Cardiac fibroblast (primary cell): Measurements from ENCODE around the gene LRRFIP2.

Source experiments
- DNase-seq, 2 donors: peaks; one replicate each; pipeline versions ENCODE4 v3.0.0 to v3.0.0-alpha.2; 2010; ENCODE audit warnings: low read depth in 2 of 2
- H3K4me3 ChIP-seq, 2 donors: replicated peaks in 1 of 2; 1 replicate in 1 of 2; 2 replicates in 1 of 2; pipeline ENCODE4 v1.5.1; 2011; ENCODE audit warnings: low read depth in 2 of 2, low read length in 2 of 2, mild to moderate bottlenecking in 2 of 2, moderate library complexity in 1 of 2
- CTCF ChIP-seq: IDR thresholded peaks from one replicate; pipeline ENCODE4 v1.5.1; 2011; ENCODE audit warnings: low read depth, mild to moderate bottlenecking, low read length, inconsistent platforms

Gene LRRFIP2

GRCh38 chr3:37189109-37189508, 14.7 kb upstream of the LRRFIP2 start:
- TF ChIP-seq CTCF = no peak
- H3K4me3 ChIP-seq = no peak overlapping the region
- no peak for DNase-seq

- no peak overlapping the region for H3K4me3 ChIP-seq
- peak; percentile 38 to 59 for DNase-seq
- no peak for TF ChIP-seq CTCF
Measured at GRCh38 chr3:37183976-37184375, 9.6 kb upstream of the LRRFIP2 start.

- TF ChIP-seq CTCF = no peak
- no peak overlapping the region for H3K4me3 ChIP-seq
- DNase-seq = peak; percentile 94 to 98
Measured at GRCh38 chr3:37183375-37183831, 9.0 kb upstream of the LRRFIP2 start.

GRCh38 chr3:37182816-37183215, 8.4 kb upstream of the LRRFIP2 start:
- DNase-seq = no peak
- no peak overlapping the region for H3K4me3 ChIP-seq
- TF ChIP-seq CTCF = no peak

- no peak for TF ChIP-seq CTCF
- peak; percentile 28 to 36 for DNase-seq
- no peak overlapping the region for H3K4me3 ChIP-seq
Measured at GRCh38 chr3:37181756-37182155, 7.4 kb upstream of the LRRFIP2 start.

- no peak overlapping the region for H3K4me3 ChIP-seq
- TF ChIP-seq CTCF = no peak
- DNase-seq = no peak
Measured at GRCh38 chr3:37179144-37179967, 5.0 kb upstream of the LRRFIP2 start.
